Measurements from ENCODE around the gene CPT1A. TPM values are rescaled to one million over a fixed set of nuclear protein-coding genes. Genes with fewer than 3 reads are reported as not detected.

CPT1A gene
- total RNA-seq, 1 donor from 2014 or later, result 25.9 TPM

Other genes starting within 250 kb of the CPT1A start
- 0.92 and 1.8 TPM in 2 replicates for gene GAL, start 157.4 kb downstream of the CPT1A start, total RNA-seq
- gene TESMIN, start 90.4 kb downstream of the CPT1A start, total RNA-seq, result 1.4 and 1.6 TPM in 2 replicates
- 120 and 128 TPM in 2 replicates for gene MRPL21, start 61.9 kb upstream of the CPT1A start, total RNA-seq
- 39.2 and 39.8 TPM in 2 replicates for gene IGHMBP2, start 62.0 kb upstream of the CPT1A start, total RNA-seq
- gene MRGPRD, start 139.1 kb upstream of the CPT1A start, total RNA-seq, result not detected in 2 replicates
- gene MRGPRF, start 171.3 kb upstream of the CPT1A start, total RNA-seq, result not detected in 2 replicates
- gene TPCN2, start 207.0 kb upstream of the CPT1A start, total RNA-seq, result 15.7 and 16.8 TPM in 2 replicates

Measured in activated CD4-positive, alpha-beta T cell treated with anti-CD3 and anti-CD28 coated beads, Interleukin-2, amount 10 ng/mL, durations not matched to agents 24 days and 14 days (primary cell).